ENCODE results near the gene KPNA4.
"Not testable (repeated sequence)": the region's sequence is repeated elsewhere in the genome, so short reads cannot be mapped to it uniquely, and the experiment has no call there.

Gene KPNA4

GRCh38 chr3:160573955-160574525 is 8.7 kb upstream of the KPNA4 start:
- DNase-seq (ENCODE audit: low read depth), result not testable (repeated sequence)

- DNase-seq (ENCODE audit: low read depth), result no peak
Measured at GRCh38 chr3:160569894-160570652, 4.7 kb upstream of the KPNA4 start.

DNA sequence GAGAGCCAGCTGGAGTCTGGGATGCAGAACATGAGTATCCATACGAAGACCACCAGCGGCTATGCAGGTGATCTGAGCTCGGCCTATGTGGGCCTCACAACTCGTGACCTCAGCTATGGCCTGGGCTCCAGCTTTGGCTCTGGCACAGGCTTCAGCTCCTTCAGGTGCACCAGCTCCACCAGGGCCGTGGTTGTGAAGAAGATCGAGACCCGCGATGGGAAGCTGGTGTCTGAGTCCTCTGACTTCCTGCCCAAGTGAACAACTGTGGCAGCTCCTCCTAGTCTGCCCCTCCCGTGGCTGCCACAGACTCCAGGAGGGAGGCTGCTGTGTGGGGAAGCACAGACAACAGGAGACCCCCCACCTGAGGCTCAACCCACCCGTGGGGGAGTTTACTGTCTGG is 3.6 kb upstream of the KPNA4 start:
- no peak for DNase-seq (ENCODE audit: low read depth)

DNA sequence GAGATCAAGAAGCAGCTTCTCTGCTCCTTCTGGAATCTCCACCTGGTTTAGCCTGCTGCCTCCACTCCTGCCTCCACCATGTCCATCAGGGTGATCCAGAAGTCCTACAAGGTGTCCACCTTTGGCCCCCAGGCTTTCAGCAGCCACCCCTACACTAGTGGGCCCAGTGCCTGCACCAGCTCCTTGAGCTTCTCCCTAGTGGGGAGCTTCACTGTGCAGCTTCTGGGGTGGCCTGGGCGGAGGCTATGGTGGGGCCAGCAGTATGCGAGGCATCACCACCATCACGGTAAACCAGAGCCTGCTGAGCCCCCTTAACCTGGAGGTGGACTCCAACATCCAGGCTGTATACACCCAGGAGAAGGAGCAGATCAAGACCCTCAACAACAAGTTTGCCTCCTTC is 2.4 kb upstream of the KPNA4 start:
- no peak for DNase-seq (ENCODE audit: low read depth)

- DNase-seq (ENCODE audit: low read depth), result no peak
Measured at GRCh38 chr3:160566499-160566898, 1.1 kb upstream of the KPNA4 start.

DNA sequence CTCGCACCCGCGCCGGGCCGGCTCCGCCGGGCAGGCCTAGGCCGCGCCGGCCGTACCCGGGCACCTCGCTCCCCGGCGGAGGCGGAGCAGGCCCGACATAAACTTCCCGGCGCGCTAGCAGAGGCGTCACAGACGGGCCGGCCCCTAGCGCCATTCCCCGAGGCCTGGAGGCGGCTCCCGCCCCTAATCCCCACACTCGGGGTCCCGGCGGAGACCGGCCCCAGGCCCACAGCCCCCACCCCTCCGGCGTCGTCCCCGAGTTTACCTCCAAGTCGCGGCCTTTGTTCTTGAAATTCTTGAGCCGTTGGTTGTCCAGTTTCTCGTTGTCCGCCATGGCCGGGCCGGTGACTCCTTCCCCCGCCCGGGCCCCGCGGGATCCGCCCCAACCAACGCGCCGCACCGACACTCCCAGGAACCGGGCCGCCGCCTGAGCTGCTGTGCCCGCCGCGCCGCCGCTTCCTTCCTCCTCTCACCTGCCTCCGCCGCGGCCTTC is 376 bp downstream of the KPNA4 start:
- peak; percentile 48 for DNase-seq (ENCODE audit: low read depth)

DNA sequence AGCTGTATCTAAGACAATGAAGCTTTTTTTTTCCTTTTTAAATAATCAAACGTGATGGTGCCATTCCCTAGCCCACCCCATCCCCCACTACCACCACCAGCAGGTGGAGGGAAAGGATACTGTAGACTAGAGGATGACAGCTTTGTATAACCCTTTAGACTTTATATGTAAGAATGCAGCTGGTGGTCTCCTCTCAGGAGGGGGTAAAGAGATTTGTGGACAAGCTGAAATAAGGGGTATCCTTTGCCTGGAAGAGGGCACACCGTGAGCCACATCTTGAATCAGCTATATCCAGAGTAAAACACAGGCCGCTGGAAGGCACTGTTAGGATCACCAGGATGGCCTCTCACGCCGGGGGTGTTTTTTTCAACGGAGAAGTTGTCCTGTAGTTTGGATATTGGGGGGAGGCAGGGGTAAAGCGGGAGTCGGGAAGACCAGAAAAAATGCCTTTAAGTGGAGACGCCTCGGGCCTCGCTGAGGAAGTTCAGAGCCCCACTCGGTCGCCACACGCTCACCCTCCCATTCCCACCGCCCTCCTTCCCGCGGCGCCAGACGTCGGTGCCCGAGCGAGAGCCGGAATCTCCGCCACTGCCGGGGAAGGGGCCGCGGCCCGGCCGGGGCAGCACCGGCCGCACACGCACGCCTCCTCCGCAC is 986 bp downstream of the KPNA4 start:
- DNase-seq (ENCODE audit: low read depth), result no peak

DNA sequence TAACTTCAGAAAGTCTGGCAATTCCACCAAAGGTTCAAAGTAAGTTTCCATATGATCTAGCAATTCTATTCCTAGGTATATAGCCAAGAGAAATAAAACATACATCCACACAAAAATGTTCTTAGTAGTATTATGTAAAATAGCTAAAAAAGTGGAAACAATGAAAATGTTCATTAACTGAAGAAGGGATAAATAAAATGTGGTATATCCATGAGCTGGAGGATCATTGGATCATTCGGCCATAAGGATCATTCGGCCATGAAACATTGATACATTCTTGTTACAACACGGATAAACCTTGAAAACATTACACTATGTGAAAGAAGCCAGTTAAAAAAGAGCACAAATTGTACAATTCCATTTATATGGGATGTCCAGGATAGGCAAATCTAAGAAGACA is 2.4 kb downstream of the KPNA4 start:
- DNase-seq (ENCODE audit: low read depth), result no peak

DNA sequence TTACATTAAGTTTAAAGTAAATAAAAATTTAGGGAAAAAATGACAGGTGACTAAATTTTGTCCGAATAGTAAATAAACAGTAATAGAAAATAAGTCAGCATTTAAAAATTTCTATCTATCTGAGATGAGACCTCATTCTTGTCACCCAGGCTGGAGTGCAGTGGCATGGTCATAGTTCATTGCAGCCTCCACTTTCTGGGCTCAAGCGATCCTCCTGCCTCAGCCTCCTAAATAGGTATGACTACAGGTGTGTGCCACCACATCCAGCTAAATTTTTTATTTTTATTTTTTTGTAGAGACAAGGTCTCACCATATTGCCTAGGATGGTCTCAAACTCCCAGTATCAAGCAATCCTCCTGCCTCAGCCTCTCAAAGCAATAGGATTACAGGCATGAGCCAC is 7.8 kb downstream of the KPNA4 start:
- DNase-seq (ENCODE audit: low read depth), result no peak

DNA sequence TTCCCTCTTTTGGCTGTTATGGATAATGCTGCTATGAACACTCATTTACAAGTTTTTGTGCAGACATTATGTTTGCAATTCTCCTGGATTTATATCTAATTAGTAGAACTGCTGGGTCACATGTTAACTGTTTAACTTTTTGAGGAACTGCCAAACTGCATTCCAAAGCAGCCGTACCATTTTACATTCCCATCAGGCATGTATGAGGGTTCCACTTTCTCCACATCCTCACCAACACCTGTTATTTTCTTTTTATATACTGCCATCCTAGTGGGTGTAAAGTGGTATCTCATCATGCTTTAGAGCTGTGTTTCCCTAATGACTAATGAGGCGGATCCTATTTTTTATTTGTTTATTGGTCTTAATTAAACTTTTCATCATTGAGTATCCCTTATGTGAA is 9.2 kb downstream of the KPNA4 start:
- no peak for DNase-seq (ENCODE audit: low read depth)

GRCh38 chr3:160554980-160555379 is 10.4 kb downstream of the KPNA4 start:
- DNase-seq (ENCODE audit: low read depth), result no peak

DNA sequence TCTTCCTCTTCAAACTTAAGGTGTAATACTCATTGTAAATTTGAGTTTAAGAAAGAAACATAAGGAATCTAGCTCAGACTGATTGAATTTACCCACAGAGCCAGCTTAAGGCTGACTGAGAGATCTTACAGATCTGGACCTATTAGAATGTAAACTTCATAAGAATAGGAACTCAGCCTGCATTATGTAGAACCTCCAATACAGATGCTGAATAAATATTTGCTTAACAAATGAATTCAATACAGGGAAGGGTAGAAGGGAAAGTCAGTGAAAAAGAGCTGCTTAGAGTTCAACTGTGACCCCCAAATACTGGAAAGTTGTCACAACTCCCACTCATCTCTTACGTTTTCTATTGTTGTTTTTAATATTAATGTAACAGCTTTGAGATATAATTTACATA is 11.5 kb downstream of the KPNA4 start:
- DNase-seq (ENCODE audit: low read depth), result no peak

GRCh38 chr3:160546727-160547126 is 18.6 kb downstream of the KPNA4 start:
- DNase-seq (ENCODE audit: low read depth), result no peak

DNA sequence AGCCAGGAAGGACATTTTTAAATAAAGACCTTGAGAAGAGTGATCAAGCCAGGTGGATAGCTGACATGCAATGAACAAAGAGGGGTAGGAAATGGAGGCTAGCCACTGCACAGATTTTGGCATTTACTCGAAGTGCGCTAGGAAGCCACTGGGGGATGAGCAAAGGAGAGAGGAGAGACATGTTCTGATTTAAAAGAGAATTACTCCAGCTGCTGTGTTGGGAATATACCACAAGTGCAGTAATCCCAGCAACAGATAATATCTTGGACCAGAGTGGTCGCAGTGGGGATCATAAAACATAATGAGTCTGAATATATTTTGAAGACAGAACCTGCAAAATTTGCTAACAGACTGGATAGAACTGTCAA is 19.9 kb downstream of the KPNA4 start:
- no peak for DNase-seq (ENCODE audit: low read depth)

DNA sequence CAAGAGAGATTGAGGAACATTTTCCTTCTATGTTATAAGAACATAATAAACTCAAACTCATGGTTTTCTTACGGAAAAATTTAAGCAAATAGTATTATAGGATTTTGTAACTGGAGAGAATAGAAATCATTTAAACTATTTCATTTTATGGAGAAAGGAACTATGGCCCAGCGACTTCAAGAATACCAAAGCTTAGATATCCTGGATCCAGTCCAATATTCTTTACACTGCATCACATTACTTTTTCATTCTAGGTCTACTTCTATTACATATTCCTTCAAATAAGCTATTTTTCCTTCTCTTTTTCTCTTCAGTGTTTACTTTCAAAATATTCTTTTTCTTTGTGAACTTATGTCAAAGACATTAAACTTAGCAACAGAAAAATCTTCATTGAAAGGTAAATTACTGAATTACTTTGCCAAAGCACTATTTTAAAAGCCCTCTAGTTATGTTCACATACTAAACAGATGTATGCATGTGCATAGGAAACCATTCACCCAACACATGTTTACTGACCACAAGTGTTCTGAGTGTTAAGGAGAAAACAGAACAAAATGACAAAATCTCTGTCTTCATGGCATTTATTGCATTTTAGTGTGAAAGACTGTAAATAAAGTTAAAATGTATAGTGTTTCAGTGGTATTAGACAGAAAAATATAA is 20.4 kb downstream of the KPNA4 start:
- no peak for DNase-seq (ENCODE audit: low read depth)

DNA sequence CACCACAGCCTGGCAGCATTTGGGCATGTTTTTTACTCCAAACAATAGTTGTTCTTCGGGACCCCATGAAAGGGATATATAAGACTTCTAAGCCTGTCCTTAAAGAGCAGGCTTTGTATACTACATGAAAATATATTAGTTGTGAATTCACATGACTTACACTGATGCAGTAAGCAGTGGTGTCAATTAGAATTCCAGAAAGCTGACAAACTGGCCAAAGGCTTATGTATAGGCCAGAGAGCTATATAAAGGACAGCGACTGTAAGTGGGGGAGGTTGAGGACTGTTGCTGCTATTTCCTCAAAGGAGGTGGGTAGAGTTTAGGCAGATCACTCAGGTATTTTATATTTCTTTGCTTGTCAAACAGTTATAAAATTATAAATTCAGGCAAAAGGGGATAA is 24.8 kb downstream of the KPNA4 start:
- DNase-seq (ENCODE audit: low read depth), result no peak

- no peak for DNase-seq (ENCODE audit: low read depth)
Measured at GRCh38 chr3:160538895-160539294, 26.5 kb downstream of the KPNA4 start.

- no peak for DNase-seq (ENCODE audit: low read depth)
Measured at GRCh38 chr3:160537729-160538128, 27.6 kb downstream of the KPNA4 start.

DNA sequence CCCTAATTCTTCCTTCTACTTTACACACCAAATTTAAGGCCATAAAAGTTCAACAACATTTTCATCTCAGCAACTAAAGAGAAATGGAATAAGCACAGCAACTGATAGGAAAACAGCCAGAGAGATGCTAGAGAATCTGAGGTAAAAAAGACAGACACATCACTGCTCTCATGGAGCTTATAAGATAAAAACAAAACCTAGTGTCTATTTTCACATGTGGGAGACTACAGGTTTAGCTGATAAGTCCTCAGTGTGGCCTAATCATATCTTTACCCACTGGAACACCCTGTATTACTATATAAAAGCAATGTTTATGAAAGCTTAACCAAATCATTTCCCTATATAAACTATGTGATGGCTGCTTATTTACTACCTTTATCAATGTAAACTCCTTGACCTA is 33.0 kb downstream of the KPNA4 start:
- DNase-seq (ENCODE audit: low read depth), result no peak

DNA sequence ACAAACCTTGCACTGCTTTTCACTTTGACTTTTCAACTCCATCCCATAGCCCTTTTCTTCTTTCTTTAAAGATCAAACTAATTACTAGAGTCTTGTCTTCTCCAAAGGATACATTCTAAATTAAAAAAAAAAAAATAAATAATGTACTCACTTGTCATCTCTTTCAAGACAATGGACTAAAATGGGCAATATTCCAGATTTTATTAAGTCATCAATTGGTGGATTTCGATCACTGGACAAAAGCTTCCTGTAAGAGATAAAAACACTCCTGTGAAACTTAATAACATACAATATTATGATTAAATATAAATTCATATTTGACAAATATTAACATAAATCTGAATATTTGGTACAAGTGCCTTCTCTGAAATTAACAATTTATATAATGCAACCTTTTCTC is 34.1 kb downstream of the KPNA4 start:
- DNase-seq (ENCODE audit: low read depth), result no peak

DNA sequence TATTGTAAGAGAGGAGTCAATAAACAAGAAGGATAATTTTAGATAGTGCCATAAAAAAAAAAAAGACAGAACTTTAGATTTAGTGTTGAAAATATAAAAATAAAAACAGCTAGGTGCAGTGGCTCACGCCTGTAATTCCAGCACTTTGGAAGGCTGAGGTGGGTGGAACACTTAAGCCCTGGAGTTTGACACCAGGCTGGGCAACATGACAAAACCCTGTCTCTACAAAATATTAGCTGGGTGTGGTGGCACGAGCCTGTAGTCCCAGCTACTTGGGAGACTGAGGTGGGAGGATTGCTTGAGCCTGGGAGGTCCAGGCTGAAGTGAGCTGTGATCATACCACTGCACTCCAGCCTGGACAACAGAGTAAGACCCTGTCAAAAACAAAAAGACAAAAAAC is 49.0 kb downstream of the KPNA4 start:
- not testable (repeated sequence) for DNase-seq (ENCODE audit: low read depth)

GRCh38 chr3:160501325-160501724 is 64.0 kb downstream of the KPNA4 start:
- DNase-seq (ENCODE audit: low read depth), result no peak

- no peak for DNase-seq (ENCODE audit: low read depth)
Measured at GRCh38 chr3:160498202-160498601, 67.2 kb downstream of the KPNA4 start.
